NK-92 (cell line): Measurements from ENCODE around the gene ZNF488.

Experiments used
- DNase-seq: peaks from one replicate; lab custom pipeline; 2025; ENCODE audit not compliant: unreplicated experiment; lab: John Stamatoyannopoulos, UW

ZNF488 gene

DNA sequence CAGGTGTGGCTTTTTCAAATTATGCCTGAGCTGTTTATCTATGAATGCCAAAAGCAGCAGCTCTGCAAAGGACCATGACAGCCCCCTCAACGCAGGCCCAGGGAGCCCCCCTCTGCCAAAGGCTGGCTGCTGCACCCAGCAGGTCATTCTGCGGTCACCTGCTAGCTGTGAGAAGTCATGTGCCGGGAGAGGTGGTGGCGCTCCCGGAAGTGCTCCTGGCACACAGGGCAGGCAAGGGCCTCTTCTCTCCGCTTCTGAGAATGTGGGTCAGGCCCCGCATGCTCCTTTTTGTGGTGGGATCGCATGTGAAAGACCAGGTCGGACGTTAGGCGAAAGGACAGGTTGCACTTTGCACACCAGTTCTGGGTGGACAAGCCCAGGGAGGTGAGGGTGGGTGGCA lies 16.4 kb downstream of the ZNF488 start:
- DNase-seq: no peak

DNA sequence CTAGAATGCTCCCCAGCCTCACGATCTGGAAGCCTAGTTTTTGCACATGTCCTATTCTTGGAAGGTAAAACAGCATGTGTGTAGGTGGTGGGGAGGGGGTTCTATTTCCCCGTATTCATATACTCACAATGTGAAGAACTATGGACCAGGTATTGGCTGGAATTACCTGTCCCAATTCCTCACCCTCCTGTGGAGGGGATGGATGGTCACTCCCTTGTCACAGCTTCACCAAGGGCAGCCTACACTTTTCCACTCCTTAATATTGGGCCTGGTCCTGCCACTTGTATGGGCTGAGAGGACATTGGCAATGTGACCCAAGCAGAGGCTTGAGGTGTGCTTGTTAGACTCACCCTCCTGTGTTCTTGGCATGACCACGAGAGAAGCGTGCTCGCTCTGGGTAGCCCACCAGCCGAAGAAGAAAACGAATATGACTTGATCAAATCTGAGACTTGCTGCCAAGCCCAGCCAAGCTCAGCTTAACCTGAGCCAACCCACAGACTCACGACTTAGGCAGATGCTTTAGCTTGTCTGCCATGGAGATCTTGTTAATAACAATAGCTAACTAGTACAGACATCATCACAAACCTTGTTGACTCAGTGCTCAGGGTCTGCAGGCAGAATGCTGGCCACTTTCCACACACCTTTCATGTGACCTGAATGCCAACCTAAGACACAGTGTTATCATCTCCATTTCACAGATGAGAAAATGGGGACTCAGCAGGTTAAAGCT lies 17.2 kb downstream of the ZNF488 start:
- no peak for DNase-seq

DNA sequence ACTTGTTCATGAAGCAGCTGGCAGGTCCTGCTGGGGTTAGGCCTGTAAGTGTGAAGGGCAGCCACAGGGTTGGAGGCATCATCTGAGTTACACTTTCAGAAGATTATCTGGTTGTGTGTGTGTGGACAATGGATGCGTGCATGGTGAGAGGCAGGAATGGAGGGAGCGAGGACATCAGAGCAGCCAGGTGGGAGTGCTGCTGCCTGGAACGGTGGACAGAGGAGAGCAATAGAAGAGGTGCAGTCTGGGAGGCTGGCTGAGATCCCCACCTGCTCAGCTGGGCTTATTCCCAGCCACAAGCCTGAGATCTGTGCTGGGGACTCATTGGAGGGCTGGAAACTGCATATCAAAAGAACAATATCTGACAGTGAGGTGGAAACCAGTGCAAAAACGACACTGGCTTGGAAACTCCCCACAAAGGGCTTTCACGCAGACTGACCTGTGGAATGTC lies 17.9 kb downstream of the ZNF488 start:
- no peak for DNase-seq

DNA sequence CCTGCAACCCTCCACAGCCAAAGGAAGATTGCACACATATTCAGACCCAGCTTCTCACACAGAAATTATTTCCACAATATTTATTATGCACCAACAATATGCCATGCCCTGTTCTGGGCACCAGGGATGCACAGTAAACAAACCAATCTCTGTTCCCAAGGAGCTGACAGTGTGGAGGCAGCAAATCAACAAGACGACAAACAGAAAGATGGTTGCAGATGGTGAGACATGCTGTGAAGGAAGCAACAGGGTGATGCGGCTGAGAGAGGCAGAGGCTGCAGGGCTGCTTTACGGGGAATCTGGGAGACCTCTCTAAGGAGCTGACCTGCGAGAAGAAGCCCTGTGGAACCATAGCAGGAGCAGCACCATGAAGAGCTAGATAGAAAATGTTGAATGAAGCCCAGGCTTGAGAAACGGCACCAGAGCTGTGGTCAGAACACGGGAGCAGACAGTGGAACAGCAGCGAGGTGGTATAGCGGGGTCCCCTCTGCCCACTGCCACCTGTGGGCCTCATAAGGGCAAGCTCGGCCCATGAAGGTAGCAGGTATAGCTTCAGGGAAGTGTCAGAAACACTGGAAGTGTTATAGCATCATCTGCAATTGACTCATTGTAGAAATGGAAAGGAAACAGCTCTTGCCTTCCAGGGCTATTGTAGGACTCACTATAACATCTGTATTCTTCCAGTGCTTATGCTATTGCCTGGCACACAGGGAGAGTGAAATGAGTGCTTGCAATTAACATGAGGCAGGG lies 18.5 kb downstream of the ZNF488 start:
- no peak for DNase-seq

DNA sequence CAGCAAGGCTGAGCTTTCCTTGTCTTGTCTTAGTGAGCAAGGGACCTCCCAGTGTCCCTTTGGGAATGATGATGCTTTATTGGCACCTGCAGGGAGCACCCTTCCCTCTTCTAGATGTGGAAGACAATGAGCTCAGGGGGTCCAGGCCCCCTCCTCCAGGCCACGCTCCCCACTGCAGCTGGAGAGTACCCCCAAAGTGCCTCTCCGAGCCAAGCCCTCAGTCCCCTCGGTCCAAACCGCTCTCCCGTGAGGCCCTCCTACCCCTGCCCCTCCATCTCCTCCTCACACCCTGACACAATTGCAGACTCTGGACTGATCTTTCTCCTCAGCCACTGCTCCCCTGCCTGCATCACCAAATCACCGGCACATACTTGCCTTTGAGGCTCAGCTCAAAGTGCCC lies 19.2 kb downstream of the ZNF488 start:
- DNase-seq: no peak

DNA sequence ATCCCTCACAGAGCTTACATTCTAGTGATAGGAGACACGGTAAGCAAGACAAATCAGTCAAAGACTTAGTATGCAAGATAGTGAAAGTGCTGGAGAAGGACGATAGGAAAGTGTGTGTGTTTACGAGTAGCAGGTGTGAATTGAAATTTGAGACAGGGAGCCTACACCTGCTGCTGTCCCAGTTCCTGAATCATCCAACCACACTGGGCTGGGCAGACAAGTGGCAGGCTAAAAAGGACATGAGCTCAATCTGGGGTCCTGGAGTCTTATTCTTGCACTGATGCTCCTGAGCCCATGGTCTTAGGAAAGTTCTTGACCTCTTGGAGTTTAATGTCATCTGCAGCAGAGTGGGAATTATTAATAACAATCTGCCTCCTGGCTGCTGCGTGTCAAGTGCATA lies 19.7 kb downstream of the ZNF488 start:
- DNase-seq: no peak

DNA sequence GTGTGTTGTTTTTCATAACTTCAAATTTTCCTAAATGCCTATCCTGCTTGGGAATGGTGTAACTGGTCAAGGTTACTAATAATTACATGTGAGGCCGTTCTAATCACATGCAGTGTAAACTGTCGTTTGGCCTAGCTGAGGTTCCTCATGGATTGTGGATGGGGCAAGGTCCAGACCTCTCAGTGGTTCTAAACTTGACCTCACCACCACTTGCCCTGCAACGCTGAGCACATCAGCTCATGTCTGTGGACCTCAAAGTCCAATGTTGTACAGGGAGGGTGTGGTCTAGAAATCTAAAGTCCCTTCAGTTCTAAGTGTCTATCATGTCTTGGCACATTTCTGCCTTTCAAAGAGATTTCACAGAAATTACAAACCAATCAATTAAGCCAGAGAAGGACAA lies 20.3 kb downstream of the ZNF488 start:
- no peak for DNase-seq

DNA sequence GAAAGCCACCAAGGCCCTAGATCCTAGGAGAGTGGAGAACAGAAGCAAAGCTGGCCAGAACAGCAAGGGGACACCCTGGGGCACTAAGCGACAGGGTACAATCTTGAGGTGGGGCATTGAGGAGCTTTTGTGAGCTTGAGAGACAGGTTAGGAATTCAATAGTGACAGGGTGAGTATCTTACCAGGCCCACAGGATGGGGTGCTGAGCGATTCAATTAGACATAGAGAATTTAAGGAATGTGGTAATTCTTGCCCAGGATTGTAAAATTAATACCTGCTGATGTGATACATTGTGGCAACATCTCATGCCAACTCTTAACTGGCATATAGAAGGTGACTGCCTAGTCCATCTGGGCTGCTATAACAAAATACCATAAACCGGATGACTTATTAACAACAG lies 21.9 kb downstream of the ZNF488 start:
- DNase-seq: no peak

DNA sequence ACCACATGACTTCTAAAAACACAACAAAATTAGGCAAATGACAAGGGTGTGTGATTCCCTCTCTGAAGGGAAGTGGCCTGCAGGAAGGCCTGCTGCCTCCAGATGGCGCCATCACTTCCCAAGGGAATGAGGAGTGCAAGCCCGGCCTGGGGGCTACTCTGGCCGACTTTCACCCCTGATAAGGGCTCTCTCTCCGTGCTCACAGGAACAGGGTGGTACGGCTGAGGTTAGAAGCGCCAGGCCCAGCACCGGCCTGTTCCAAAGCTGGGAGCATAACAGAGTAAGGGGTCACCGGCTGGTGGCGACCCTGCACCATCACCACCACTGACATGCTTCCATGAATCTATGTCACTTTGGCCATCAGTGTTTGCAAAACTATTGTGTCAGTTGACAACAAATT lies 22.8 kb downstream of the ZNF488 start:
- no peak for DNase-seq

DNA sequence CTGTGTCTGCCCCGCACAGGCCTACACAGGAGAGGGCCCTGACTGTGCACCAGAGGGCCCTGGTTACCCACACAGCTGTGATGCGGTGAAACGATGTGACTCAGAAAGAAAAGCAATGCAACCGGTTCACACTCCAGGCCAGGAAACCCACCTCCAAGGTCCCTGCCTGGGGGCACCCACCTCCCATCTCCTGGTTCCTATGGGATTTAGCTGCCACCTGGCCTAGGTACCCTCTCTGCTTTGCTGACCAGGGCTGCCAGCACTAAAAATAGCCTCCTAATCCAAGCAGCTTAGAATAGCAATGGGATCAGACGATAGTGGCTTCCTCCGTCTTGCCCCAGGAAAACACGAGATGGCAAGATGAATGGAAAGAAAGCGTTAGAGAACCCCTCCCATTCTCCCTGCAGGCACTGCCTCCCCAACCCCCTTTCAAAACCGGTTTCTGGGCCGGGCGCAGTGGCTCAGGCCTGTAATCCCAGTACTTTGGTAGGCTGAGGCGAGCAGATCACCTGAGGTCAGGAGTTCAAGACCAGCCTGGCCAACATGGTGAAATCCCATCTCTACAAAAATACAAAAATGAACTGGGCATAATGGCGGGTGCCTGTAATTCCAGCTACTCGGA lies 23.6 kb downstream of the ZNF488 start:
- no peak for DNase-seq

DNA sequence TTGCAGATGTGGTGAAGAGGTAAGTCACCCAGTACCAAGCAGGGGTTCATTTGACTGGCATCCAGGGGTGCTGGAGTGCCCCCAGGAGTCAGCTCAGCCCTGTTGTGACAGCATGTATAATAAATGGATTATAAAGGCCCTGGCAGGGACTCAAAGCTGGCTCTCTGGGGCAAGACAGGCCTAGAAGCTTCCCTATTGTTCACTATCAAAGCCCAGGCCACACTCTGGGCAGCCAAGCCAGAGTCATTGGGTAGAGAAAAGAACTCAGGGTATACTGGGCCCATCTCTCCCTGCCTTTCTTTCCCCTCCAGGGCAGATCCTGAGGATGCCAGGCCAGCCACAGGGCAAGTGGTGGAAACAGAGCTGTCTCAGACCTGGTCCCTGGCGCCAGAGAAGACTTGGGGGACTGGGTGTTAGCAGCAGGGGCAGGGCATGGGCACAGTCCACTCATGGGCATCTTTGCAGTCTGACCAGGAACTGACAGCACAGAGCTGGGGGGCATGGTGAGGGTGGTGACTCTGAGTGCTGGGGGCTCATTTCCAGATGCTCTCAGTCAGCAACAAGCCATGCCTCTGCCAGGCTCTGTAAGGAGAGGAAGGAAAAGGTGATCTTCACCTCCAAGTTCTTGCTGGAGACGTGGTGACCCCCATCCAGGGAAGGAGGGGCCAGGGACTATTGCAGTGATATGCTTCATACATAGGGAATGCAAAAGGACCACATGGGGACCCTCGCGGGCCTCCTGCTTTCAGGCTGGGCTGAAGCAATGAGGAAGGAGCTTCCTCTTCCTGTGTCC lies 24.3 kb downstream of the ZNF488 start:
- DNase-seq: no peak

DNA sequence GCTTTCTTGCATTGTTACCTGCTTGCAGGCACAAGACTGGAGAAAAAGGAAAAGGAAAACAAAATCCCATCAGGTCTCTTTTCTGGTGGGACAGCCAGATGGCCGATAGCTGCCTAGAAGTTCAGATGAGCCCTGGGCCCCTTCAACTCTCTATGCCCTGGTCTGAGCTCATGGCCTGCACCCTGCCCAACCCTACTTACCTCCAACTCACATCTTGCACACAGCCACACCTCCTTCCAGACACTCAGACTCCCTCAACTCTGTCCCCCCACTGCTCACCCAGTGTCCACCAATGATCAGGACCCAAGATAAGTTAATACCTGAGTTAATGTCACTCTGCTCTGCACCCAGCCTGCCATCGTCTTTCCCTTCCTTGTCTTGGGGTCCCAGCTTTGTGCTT lies 25.0 kb downstream of the ZNF488 start:
- DNase-seq: no peak

DNA sequence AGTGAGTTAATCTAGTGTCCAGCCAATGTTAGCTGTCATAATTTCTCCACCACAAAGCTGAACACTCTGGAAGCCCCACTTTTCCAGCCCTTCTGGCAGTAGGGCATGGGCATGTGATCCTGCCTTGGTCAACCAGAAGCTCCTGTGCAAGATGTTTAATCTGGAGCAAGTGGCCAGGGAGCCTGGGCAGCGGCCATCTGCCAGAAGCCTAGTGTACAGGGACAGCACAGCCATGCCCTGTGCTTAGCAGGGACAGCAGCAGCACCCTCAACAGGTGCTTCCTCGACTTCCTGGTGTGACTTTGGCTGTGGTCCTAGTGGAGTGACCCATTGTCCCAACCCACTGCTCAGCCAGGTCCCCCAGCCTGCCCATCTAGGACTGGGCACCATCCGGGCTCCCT lies 25.6 kb downstream of the ZNF488 start:
- no peak for DNase-seq

DNA sequence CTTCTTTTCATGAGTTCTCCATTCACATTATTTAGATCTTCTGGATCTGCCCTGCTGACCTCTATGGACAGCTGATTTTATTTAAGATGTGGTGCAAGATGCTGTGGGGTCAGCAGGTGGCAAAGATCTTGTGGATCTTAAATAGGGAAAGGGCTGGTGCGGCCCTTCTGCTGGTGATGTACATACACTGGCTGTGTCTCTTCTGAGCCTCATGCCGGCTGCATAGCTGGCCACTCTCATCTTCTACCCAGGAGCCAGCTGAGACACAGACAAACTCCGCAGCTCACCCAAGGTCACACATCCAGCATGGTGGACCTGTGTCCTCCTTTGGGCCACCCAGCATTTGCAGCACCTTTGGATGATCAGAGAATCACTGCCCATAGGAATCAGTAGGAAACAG lies 26.2 kb downstream of the ZNF488 start:
- no peak for DNase-seq

DNA sequence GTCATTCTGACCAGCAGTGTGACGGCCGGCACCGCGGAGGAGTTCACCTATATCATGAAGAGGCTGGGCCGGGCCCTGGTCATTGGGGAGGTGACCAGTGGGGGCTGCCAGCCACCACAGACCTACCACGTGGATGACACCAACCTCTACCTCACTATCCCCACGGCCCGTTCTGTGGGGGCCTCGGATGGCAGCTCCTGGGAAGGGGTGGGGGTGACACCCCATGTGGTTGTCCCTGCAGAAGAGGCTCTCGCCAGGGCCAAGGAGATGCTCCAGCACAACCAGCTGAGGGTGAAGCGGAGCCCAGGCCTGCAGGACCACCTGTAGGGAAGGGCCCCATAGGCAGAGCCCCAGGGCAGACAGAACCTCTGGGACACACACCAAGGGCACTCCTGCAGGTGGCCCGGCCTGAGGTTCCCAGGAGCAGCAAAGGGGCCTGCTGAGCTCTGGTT lies 26.9 kb downstream of the ZNF488 start:
- no peak for DNase-seq

DNA sequence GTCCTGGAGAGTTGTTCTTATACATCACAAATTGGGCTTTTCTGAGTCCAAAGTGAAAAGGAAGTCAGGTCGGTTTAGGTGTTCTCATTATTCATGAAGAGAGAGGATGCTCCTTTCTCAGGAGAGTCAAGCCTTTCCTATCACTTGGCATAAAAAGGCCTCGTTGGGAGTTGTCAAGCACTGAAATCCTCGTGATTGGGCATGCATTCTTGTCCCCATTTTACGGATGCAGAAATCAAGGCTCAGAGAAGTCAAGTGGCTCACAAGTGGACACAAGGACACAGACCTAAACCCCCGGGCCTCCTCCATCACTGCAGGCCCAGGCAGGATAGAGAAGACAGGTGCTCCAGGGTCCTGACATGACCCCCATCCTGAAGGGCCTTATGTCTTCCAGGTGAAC lies 27.4 kb downstream of the ZNF488 start:
- DNase-seq: no peak

DNA sequence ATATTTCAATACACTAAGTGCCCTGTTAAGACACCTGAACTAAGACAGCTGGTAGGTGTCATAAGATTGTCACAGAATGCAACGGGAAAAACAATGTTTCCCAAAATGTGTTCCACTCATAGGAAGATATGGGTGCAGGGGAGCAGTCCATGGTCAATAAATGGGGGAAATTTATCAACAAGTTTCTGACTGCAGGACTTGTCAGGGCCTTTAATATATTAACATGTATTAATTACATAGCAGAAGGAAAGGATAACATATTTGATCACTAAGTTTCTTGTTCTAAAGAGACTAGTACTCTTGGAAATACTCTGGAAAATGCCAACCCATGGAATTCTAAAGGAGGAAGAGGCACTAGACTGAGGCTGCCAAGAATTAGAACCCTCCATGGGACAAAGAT lies 29.2 kb downstream of the ZNF488 start:
- DNase-seq: no peak

DNA sequence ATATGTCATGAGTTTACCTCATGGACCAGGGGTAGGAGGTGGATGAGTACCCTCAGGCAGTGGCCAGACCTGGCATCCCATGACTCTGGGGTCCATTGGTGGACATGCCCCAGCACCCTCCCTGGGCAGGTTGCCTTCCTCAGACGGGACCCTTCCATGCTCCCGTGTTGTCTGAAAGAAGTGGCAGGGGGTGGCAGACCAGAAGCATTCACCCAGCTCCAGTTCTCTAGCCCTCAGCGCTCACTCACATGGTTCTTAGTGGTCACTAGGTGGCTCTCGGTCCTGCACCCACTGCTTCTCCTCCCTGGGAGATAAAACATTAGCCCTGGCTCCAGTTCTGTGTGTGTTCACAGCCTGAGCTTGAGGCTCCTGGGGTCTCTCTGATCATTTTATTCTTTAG lies 29.9 kb downstream of the ZNF488 start:
- DNase-seq: no peak

DNA sequence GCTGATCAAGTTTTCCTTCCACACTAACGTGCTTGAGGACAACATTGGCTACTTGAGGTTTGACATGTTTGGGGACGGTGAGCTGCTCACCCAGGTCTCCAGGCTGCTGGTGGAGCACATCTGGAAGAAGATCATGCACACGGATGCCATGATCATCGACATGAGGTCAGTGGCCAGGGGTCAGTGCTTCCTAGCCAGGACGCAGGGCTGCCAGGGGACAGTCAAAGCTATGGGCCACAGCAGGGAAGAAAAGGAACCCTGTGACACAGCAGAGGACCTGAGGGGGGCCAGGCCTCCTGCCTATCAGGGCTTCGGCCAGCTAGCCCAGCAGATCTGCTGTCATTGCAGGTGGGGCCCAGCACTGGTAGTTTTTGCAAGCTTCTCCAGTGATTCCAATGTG lies 30.7 kb downstream of the ZNF488 start:
- DNase-seq: no peak

DNA sequence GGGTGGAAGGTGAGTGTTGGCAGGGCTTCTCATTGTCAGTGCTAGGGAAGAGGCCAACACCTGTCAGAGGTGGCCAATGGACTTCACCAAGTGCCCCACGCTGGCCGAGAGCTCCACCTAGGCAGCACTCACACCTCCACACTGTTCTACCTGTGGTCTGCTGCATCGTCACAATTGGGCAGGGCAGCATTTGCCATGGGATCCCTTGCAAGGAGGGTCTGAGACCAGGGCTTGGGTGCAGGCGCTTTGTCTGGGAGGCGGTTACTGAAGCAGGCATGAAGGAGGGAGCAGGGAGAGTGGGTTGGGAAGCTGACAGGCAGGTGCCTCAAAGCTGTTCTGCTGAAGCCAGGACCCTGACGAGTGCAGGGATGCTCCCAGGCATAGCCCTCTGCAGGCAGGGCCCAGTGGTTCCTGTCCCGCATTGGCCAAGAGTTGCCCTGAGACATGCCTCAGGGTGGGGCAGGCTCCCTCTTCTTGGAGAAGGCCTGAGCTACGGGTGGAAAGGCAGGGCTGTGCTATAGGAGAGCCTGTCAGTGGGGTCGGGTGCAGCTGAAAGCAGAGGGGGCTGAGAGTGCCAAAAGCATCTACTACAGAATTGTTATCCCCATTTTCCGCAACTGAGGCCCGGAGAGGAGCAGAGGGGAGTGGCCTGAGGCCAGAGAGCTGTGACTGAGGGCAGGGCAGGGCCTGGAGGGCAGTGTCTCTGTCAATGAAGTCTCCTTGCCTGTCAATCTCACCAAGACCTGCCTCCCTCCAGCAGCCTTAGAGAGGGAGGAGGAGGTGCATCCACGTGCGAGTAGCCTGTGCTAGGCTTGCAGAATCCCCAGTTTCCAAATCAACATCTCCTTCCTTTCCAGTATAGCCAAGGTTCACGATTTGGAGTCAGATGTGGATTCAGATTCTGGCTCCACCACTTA lies 31.9 kb downstream of the ZNF488 start:
- no peak for DNase-seq
